HCT116 (cell line): ENCODE measurements around the gene TWSG1.

Experiments
- CEBPB ChIP-seq: IDR thresholded peaks from 2 replicates; pipeline ENCODE4 v1.6.1; 2012; ENCODE audit warnings: low read depth
- EZH2 ChIP-seq: fragments of 200-600 bp; sonication (generic); IDR thresholded peaks from 2 replicates; pipeline ENCODE4 v1.6.1; 2017; ENCODE audit warnings: antibody characterized with exemption, mixed run types
- EZH2phosphoT487 ChIP-seq: fragments of 200-600 bp; IDR thresholded peaks from 2 replicates; pipeline ENCODE4 v1.6.1; 2018; ENCODE audit warnings: antibody characterized with exemption, borderline replicate concordance
- JUND ChIP-seq: IDR thresholded peaks from 2 replicates; pipeline ENCODE4 v1.6.1; 2012
- POLR2A ChIP-seq: IDR thresholded peaks from 2 replicates; pipeline ENCODE4 v1.7.0; 2011; ENCODE audit warnings: borderline replicate concordance; ENCODE audit not compliant: insufficient read depth, insufficient read length; ENCODE audit errors: extremely low read depth
- ZFX ChIP-seq: fragments of 450-650 bp; IDR thresholded peaks from 2 replicates; pipeline ENCODE4 v1.6.1; 2017
- ZNF274 ChIP-seq: fragments of 200-500 bp; sonication (Bioruptor generic); IDR thresholded peaks from 2 replicates; pipeline ENCODE4 v1.6.1; 2014; ENCODE audit warnings: mild to moderate bottlenecking, low read depth, low read length, inconsistent platforms
- TF ChIP-seq, protein P1 (sequence below), 3 experiments: fragments of 200-600 bp in 1 of 3; sonication (generic) in 1 of 3; IDR thresholded peaks in 2 of 3; conservative IDR thresholded peaks in 1 of 3; 2 replicates each; pipeline ENCODE4 v1.5.1; 2012 to 2017; ENCODE audit warnings: low read depth in 2 of 3, low read length in 2 of 3, antibody characterized with exemption in 1 of 3, borderline replicate concordance in 1 of 3, control low read depth in 1 of 3, mild to moderate bottlenecking in 1 of 3, mixed read lengths in 1 of 3, mixed run types in 1 of 3, moderate library complexity in 1 of 3; ENCODE audit not compliant: insufficient read depth in 1 of 3
- TF ChIP-seq, protein P2 (sequence below): IDR thresholded peaks from 2 replicates; pipeline ENCODE4 v1.6.1; 2012
- TF ChIP-seq, protein P3 (sequence below): IDR thresholded peaks from 2 replicates; pipeline ENCODE4 v1.6.1; 2011; ENCODE audit warnings: mild to moderate bottlenecking, low read length, moderate library complexity; ENCODE audit not compliant: insufficient replicate concordance; ENCODE audit errors: extremely low read depth
- TF ChIP-seq, protein P4 (sequence below): IDR thresholded peaks from 2 replicates; pipeline ENCODE4 v1.6.1; 2012; ENCODE audit warnings: low read depth

DNA sequence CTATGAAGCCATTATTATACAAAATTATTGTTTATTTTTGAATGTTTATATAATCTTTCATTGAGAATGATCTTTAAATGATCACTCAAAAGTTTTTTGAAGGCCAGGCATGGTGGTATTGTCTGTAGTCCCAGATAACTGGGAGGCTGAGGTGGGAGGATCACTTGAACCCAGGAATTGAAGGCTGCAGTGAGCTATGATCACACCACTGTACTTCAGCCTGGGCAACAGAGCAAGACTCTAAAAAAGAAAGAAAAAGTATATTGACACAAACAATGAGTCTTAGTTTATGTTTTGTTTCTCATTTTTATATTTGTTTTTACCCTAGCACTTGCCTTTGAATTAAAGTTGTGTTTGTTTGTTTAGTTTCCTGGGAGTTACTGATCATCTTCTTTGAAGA is 2.3 kb downstream of the TWSG1 start:
- TF ChIP-seq, protein P1, sequence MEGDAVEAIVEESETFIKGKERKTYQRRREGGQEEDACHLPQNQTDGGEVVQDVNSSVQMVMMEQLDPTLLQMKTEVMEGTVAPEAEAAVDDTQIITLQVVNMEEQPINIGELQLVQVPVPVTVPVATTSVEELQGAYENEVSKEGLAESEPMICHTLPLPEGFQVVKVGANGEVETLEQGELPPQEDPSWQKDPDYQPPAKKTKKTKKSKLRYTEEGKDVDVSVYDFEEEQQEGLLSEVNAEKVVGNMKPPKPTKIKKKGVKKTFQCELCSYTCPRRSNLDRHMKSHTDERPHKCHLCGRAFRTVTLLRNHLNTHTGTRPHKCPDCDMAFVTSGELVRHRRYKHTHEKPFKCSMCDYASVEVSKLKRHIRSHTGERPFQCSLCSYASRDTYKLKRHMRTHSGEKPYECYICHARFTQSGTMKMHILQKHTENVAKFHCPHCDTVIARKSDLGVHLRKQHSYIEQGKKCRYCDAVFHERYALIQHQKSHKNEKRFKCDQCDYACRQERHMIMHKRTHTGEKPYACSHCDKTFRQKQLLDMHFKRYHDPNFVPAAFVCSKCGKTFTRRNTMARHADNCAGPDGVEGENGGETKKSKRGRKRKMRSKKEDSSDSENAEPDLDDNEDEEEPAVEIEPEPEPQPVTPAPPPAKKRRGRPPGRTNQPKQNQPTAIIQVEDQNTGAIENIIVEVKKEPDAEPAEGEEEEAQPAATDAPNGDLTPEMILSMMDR (IDR thresholded peaks at IDR 0.05 in 2 of 3, conservative IDR thresholded peaks at IDR 0.05 in 1 of 3; ENCODE audit: borderline replicate concordance in 1 of 3, insufficient read depth in 1 of 3, low read depth in 2 of 3, low read length in 2 of 3): no peak
- TF ChIP-seq POLR2A (no peak), EZH2 (no peak), CEBPB (no peak), JUND (no peak), EZH2phosphoT487 (no peak), ZNF274 (no peak), ZFX (no peak)
- TF ChIP-seq, protein P2, sequence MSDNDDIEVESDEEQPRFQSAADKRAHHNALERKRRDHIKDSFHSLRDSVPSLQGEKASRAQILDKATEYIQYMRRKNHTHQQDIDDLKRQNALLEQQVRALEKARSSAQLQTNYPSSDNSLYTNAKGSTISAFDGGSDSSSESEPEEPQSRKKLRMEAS: no peak
- TF ChIP-seq, protein P3, sequence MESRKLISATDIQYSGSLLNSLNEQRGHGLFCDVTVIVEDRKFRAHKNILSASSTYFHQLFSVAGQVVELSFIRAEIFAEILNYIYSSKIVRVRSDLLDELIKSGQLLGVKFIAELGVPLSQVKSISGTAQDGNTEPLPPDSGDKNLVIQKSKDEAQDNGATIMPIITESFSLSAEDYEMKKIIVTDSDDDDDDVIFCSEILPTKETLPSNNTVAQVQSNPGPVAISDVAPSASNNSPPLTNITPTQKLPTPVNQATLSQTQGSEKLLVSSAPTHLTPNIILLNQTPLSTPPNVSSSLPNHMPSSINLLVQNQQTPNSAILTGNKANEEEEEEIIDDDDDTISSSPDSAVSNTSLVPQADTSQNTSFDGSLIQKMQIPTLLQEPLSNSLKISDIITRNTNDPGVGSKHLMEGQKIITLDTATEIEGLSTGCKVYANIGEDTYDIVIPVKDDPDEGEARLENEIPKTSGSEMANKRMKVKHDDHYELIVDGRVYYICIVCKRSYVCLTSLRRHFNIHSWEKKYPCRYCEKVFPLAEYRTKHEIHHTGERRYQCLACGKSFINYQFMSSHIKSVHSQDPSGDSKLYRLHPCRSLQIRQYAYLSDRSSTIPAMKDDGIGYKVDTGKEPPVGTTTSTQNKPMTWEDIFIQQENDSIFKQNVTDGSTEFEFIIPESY: no peak
- TF ChIP-seq, protein P4, sequence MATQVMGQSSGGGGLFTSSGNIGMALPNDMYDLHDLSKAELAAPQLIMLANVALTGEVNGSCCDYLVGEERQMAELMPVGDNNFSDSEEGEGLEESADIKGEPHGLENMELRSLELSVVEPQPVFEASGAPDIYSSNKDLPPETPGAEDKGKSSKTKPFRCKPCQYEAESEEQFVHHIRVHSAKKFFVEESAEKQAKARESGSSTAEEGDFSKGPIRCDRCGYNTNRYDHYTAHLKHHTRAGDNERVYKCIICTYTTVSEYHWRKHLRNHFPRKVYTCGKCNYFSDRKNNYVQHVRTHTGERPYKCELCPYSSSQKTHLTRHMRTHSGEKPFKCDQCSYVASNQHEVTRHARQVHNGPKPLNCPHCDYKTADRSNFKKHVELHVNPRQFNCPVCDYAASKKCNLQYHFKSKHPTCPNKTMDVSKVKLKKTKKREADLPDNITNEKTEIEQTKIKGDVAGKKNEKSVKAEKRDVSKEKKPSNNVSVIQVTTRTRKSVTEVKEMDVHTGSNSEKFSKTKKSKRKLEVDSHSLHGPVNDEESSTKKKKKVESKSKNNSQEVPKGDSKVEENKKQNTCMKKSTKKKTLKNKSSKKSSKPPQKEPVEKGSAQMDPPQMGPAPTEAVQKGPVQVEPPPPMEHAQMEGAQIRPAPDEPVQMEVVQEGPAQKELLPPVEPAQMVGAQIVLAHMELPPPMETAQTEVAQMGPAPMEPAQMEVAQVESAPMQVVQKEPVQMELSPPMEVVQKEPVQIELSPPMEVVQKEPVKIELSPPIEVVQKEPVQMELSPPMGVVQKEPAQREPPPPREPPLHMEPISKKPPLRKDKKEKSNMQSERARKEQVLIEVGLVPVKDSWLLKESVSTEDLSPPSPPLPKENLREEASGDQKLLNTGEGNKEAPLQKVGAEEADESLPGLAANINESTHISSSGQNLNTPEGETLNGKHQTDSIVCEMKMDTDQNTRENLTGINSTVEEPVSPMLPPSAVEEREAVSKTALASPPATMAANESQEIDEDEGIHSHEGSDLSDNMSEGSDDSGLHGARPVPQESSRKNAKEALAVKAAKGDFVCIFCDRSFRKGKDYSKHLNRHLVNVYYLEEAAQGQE: no peak
